Renal pelvis (tissue), 4 donors: ENCODE data around the gene KMT5C. TPM values are rescaled to one million over a fixed set of nuclear protein-coding genes. Genes with fewer than 3 reads are reported as not detected.

ENCODE experiments used
- DNase-seq: peaks from one replicate; pipeline ENCODE4 v3.0.0-alpha.2; 2013
- polyA plus RNA-seq, 3 donors: library from polyadenylated mRNA; unstranded; fragments of 120-200 nt; gene quantifications; one replicate each; pipeline ENCODE4 v1.2.1, GENCODE V29; 2013; ENCODE audit not compliant: insufficient read length in 3 of 3

KMT5C gene
- polyA plus RNA-seq, 3 donors: 21.5 to 37.2 (median 33.0) TPM

DNA sequence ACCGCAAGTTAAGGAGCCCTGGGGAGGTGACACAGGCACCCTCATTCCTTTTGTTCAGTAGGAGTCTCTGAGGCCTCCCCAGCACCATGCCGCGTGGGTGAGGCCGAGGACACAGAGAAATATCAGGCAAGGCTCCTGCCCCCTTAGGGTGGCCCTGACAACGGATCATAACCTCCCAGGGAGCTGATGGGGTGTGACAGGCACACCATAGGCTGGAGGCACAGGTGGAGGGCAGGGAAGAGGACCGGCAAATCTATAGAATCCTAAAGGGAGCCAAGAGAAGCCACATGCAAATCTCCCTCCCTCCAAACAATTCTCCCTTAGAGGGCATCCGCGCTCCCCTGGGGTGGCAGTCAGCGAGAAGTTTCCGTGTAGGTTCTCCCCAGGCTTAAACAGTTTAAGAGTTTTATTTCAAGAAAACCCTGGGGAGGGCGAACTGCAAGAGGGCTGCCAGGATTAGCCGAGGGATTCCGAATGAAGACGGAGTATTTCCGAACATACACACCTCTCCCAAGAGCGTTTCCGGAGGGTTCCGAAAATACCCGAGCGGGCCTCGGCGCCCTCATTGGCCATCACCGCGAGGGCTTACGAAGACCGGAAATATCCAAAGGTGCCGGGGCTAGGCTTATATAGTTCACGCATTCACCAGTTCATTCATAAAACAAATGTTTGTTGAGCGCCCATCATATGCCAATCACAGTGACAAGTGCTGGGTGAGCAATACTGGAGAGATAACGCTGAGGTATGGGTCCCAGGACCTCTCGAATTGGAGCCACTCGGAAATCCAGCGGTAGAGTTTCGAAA is 45.4 kb downstream of the KMT5C start:
- DNase-seq: peak; percentile 95

DNA sequence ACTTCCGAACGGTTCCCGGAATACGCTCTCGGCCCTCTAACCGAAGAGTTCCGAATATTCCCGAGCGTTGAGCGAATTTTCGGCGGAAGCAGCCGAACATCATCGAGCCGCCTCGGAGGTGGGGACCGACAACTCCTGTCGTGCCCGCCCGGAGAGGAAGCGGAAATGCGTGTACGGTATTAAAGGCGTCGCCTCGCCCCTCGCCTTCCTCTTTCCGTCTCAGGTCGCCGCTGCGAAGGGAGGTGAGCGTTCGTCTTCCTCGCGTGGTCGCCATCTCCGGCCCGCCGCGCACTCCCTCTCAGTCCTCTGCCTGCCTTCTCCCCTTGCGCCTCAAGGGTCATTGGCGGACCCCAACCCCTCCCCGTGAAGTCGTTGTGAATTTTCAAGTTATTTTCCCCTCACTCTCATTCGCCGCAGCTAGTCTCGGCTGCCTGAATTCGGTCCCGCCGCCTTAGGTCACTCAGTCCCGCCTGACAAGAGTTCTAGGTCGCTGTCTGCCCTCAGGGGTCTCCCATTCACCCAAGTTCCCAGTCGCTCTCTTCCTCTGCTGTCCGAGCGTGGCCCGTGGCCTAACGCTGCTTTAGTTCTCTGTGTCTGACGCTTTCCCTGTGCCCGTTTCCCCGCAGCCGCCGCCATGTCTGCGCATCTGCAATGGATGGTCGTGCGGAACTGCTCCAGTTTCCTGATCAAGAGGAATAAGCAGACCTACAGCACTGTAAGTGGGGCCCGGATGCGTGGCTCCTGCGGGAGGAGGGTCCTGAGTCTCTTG is 46.2 kb downstream of the KMT5C start, which contains the start of gene RPL28:
Gene RPL28, plus strand, starts transcription at position 209 of the 769 bp plus-strand sequence. Its CDS starts 426 bp downstream, at position 635.
- peak; percentile 99 for DNase-seq

DNA sequence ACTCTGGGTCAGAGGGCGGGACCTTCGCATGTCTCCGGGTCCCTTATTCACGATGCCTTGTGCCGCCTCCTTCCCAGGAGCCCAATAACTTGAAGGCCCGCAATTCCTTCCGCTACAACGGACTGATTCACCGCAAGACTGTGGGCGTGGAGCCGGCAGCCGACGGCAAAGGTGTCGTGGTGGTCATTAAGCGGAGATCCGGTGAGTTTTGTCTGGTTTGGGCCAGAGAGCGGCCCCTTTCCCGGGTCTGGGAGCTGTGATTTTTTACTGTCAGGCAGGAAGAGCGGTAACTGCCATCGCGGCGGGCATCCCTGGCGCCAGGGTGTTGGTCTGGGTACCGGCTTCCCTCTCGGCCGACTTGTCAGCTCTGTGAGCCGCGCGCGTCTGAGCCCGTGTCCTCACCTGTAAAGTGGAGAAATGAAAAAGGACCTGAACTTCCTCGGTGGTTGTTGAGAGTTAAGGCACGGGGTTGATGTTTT is 46.9 kb downstream of the KMT5C start:
- DNase-seq: no peak

DNA sequence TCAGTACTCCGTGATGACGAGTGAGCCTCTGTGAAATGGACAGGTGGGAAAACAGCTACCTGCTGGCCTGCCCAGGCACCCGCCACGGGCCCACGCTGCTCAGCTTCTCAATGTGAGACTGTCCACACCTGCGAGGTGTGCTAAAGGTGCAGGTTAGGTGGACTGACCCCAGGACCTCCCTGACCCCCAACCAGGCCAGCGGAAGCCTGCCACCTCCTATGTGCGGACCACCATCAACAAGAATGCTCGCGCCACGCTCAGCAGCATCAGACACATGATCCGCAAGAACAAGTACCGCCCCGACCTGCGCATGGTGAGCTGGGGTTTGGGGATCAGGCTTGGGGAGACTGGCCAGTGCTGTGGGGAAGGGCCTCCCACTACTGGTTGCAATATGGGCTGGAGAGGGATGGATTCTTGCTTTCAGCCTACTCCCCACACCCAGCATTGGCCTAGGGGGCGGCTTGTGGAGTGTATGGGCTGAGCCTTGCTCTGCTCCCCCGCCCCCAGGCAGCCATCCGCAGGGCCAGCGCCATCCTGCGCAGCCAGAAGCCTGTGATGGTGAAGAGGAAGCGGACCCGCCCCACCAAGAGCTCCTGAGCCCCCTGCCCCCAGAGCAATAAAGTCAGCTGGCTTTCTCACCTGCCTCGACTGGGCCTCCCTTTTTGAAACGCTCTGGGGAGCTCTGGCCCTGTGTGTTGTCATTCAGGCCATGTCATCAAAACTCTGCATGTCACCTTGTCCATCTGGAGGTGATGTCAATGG is 48.2 kb downstream of the KMT5C start:
- DNase-seq: no peak

DNA sequence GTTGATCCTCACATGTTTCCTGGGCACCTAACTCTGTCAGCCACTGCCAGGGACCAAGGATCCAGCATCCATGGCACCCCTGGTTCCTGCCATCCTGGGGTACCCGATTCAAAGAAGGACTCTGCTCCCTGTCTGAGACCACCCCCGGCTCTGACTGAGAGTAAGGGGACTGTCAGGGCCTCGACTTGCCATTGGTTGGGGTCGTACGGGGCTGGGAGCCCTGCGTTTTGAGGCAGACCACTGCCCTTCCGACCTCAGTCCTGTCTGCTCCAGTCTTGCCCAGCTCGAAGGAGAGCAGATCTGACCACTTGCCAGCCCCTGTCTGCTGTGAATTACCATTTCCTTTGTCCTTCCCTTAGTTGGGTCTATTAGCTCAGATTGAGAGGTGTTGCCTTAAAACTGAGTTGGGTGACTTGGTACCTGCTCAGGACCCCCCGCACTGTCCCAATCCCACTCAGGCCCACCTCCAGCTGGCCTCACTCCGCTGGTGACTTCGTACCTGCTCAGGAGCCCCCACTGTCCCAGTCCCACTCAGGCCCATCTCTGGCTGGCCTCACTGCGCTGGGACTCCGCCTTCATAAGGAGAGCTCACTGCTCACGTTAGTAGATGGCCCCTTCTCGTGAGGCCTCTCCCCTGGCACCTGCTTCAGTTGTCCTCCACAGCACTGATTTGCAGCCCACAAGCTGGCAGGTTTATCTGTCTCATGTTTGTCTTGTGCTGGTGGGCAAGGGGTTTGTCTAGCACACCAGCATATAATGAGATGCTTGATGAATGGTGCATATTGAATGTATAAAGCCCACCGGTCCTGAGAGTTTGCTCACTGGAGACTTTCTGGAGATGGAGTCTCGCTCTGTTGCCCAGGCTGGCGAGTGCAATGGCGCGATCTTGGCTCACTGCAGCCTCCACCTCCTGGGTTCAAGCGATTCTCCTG is 50.0 kb downstream of the KMT5C start:
- DNase-seq: no peak

DNA sequence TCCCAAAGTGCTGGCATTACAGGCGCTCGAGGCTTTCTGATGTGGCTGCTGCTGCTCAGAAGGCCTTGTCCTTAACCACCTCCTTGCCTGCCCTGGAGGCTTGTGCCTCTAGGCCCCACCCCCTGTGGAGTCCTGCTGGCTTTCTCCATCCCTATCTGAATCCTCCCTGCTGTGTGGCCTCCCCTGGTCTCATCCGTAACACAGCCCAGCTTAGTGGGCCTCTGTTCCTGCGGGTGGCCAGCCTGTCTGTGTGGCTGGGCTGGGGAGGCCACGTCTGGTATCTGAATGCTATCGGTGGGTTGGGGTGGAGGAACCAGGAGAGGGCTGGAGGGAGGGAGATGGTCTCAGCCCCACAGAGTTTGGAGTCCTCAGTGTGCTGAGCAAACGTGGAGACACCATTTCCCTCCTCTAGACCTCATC is 50.8 kb downstream of the KMT5C start:
- no peak for DNase-seq

DNA sequence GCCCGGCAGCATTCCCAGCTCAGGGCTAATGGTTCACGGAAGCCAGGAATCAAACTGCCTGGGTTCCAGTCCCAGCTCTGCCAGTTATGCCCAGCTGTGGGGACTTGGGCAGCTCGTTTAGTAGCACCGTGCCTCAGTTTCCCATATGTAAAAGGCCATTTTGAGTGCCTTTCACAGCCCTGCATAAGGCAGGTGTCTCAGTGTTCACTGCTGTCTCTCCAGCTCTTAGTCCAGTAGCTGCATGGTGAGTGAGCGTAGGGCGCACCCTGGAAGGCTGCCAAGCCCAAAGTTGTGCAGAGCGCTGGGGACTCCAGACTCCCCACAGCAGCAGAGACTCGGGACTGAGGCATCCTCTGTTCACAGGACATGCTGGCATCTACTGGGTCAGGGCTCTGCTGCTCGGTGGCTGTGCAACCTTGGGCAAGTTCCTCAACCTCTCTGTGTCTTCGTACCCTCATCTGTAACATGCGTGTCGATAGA is 51.6 kb downstream of the KMT5C start:
- DNase-seq: no peak

DNA sequence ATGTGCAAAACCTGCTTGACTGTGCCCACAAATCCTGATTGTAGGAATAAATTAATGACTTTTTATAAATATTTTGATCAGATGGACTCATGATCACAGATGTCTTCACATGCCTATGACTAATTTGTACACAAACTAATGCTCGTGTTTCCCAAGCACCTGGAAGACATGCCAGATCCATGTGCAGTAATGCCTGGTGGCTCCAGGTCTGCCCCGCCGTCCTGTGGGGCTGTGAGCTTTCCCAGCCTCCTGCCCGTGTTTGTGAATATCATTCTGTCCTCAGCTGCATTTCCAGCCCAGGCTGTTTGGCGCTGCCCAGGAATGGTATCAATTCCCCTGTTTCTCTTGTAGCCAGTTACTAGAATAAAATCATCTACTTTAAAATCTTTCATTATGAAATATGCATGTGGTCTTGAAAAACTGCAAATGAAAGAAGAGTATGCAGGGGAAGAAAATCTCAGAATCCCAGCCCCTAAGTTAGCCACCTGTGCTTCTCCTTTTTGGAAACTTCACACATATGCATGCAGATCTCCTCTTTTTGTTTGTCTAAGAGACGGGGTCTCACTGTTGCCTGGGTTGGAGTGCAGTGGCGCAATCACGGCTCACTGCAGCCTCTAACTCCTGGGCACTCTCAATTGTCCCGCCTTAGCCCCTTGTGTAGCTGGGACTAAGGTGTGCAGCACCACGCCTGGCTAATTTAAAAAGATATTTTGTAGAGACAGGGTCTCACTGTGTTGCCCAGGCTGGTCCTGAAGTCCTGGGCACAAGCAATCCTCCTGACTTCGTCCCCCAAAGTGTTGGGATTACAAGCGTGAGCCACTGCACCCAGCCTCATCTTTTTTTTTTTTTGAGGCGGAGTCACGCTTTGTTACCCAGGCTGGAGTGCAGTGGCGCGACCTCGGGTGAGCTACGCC is 52.3 kb downstream of the KMT5C start:
- DNase-seq: no peak

DNA sequence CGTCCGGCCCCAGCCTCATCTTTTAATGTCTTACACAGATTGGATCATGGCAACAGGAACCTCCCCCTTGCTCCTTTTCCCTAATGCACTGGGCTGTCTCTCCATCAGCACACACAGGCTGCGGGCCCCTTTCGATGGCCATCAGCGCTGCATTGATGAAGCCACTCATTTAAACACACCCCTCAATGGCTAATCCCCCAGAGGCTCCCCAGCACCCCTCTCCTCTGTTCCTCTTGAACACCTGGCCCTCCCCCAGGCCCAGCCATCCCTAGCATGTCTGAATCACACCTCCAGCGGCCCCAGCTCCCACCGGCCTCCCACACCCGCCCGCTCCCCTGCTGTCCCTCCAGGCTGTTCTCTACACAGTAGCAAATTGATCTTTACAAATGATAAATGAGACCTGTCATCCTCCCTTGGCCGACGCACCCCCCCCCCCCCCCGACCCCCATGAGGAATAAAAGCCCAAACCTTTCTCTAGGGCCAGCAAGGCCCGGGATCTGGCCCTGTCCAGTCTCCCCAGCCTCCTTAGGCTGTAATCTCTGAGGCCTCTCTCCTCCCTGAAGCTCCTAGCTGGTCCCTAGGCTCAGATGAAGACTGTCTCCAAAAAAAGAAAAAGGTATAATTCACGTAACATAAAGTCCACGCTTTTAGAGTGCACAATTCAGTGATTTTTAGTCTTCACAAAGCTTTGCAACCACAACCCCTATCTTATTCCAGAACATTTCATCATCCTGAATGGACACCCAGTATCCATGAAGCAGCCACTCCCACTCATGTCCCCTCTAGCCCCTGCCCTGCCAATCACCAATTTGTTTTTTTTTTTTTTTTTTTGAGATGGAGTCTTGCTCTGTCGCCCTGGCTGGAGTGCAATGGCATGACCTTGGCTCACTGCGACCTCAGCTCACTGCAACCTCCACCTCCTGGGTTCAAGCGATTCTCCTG is 53.4 kb downstream of the KMT5C start:
- no peak for DNase-seq

Other genes with a start within 250 kb of the KMT5C start
- gene PPP1R12C, start 222.2 kb upstream of the KMT5C start, polyA plus RNA-seq: 100 to 1,000 TPM in 2 of 3 donors, 10 to 100 TPM in 1; 99.9 to 114 (median 104) TPM
- gene TNNT1, start 190.7 kb upstream of the KMT5C start, polyA plus RNA-seq: 1 to 10 TPM; 4.6 to 6.7 (median 5.3) TPM
- 1 to 10 TPM; 4.2 to 7.5 (median 6.3) TPM for gene TNNI3, start 182.1 kb upstream of the KMT5C start, polyA plus RNA-seq
- gene DNAAF3, start 173.3 kb upstream of the KMT5C start, polyA plus RNA-seq: 10 to 100 TPM in 1 of 3 donors, 1 to 10 TPM in 2; 6.7 to 11.7 (median 9.2) TPM
- gene SYT5, start 159.6 kb upstream of the KMT5C start, polyA plus RNA-seq: under 1 TPM; 0.30 to 0.47 (median 0.41) TPM
- gene PTPRH, start 130.4 kb upstream of the KMT5C start, polyA plus RNA-seq: under 1 TPM; 0.16 to 0.24 (median 0.17) TPM
- gene TMEM86B, start 111.1 kb upstream of the KMT5C start, polyA plus RNA-seq: 1 to 10 TPM; 4.4 to 6.5 (median 4.6) TPM
- 10 to 100 TPM; 48.3 to 52.8 (median 52.6) TPM for gene PPP6R1, start 80.9 kb upstream of the KMT5C start, polyA plus RNA-seq
- 10 to 100 TPM; 36.4 to 49.5 (median 42.5) TPM for gene HSPBP1, start 59.8 kb upstream of the KMT5C start, polyA plus RNA-seq
- 10 to 100 TPM; 11.5 to 18.7 (median 16.5) TPM for gene BRSK1, start 55.9 kb upstream of the KMT5C start, polyA plus RNA-seq
- 1 to 10 TPM; 1.4 to 1.6 (median 1.6) TPM for gene TMEM150B, start 14.5 kb upstream of the KMT5C start, polyA plus RNA-seq
- 1 to 10 TPM in 2 of 3 donors, under 1 TPM in 1; 0.97 to 2.0 (median 1.3) TPM for gene COX6B2, start 14.8 kb downstream of the KMT5C start, polyA plus RNA-seq
- gene GARIN5B, start 23.4 kb downstream of the KMT5C start, polyA plus RNA-seq: under 1 TPM; 0.13 to 0.31 (median 0.14) TPM
- 1 to 10 TPM; 1.2 to 2.0 (median 1.5) TPM for gene IL11, start 30.6 kb downstream of the KMT5C start, polyA plus RNA-seq
- under 1 TPM; 0.41 to 0.81 (median 0.55) TPM for gene TMEM190, start 37.0 kb downstream of the KMT5C start, polyA plus RNA-seq
- gene TMEM238, start 44.4 kb downstream of the KMT5C start, polyA plus RNA-seq: 1 to 10 TPM in 1 of 3 donors, under 1 TPM in 2; 0.61 to 1.2 (median 0.91) TPM
- gene RPL28, start 46.1 kb downstream of the KMT5C start, polyA plus RNA-seq: 1,000 to 10,000 TPM; 1,015 to 1,277 (median 1,113) TPM
- 10 to 100 TPM; 45.2 to 74.8 (median 57.4) TPM for gene UBE2S, start 67.9 kb downstream of the KMT5C start, polyA plus RNA-seq
- under 1 TPM; 0.10 to 0.31 (median 0.26) TPM for gene SHISA7, start 103.4 kb downstream of the KMT5C start, polyA plus RNA-seq
- gene ISOC2, start 121.8 kb downstream of the KMT5C start, polyA plus RNA-seq: 10 to 100 TPM; 42.6 to 52.1 (median 50.0) TPM
- not detected for gene C19orf85, start 124.9 kb downstream of the KMT5C start, polyA plus RNA-seq
- 1 to 10 TPM; 5.1 to 6.8 (median 5.2) TPM for gene ZNF628, start 136.7 kb downstream of the KMT5C start, polyA plus RNA-seq
- 10 to 100 TPM; 45.7 to 58.9 (median 58.8) TPM for gene NAT14, start 145.3 kb downstream of the KMT5C start, polyA plus RNA-seq
- 1 to 10 TPM; 1.6 to 4.1 (median 2.1) TPM for gene SSC5D, start 148.6 kb downstream of the KMT5C start, polyA plus RNA-seq
- gene SBK2, start 197.3 kb downstream of the KMT5C start, polyA plus RNA-seq: 1 to 10 TPM in 2 of 3 donors, under 1 TPM in 1; 0.99 to 2.3 (median 1.5) TPM
- under 1 TPM in 2 of 3 donors, not detected in 1; 0.11 to 0.44 TPM for gene SBK3, start 205.7 kb downstream of the KMT5C start, polyA plus RNA-seq
- gene ZNF579, start 241.0 kb downstream of the KMT5C start, polyA plus RNA-seq: 10 to 100 TPM; 21.5 to 23.7 (median 22.9) TPM